Measurements from ENCODE around the gene NSG1.

NSG1 gene

GRCh38 chr4:4374388-4375098, 12.4 kb upstream of the NSG1 start:
- no peak for DNase-seq (ENCODE audit: low spot score)

- no peak for DNase-seq (ENCODE audit: low spot score)
These were observed 10.8 kb upstream of the NSG1 start for GRCh38 chr4:4376074-4376473.

GRCh38 chr4:4377191-4377590, 9.7 kb upstream of the NSG1 start:
- no peak for DNase-seq (ENCODE audit: low spot score)

GRCh38 chr4:4377732-4378460, 9.0 kb upstream of the NSG1 start:
- DNase-seq (ENCODE audit: low spot score) = no peak

GRCh38 chr4:4379540-4380087, 7.3 kb upstream of the NSG1 start:
- no peak for DNase-seq (ENCODE audit: low spot score)

- DNase-seq (ENCODE audit: low spot score) = no peak
These were observed 3.8 kb upstream of the NSG1 start for GRCh38 chr4:4383085-4383484.

- DNase-seq (ENCODE audit: low spot score) = no peak
These were observed 2.1 kb upstream of the NSG1 start for GRCh38 chr4:4384837-4385236.

- no peak for DNase-seq (ENCODE audit: low spot score)
These were observed 1.1 kb upstream of the NSG1 start for GRCh38 chr4:4385729-4386295.

GRCh38 chr4:4386296-4386735, 586 bp upstream of the NSG1 start:
- DNase-seq (ENCODE audit: low spot score) = no peak

- DNase-seq (ENCODE audit: low spot score) = no peak
These were observed 819 bp downstream of the NSG1 start for GRCh38 chr4:4387531-4388310.

GRCh38 chr4:4388311-4388790, 1.4 kb downstream of the NSG1 start:
- DNase-seq (ENCODE audit: low spot score) = no peak

- DNase-seq (ENCODE audit: low spot score) = no peak
These were observed 2.1 kb downstream of the NSG1 start for GRCh38 chr4:4388836-4389575.

- DNase-seq (ENCODE audit: low spot score) = no peak
These were observed 3.1 kb downstream of the NSG1 start for GRCh38 chr4:4390046-4390445.

- DNase-seq (ENCODE audit: low spot score) = no peak
These were observed 3.8 kb downstream of the NSG1 start for GRCh38 chr4:4390515-4391240.

- no peak for DNase-seq (ENCODE audit: low spot score)
These were observed 5.0 kb downstream of the NSG1 start for GRCh38 chr4:4391866-4392265.

- DNase-seq (ENCODE audit: low spot score) = no peak
These were observed 5.7 kb downstream of the NSG1 start for GRCh38 chr4:4392501-4393183.

GRCh38 chr4:4394644-4395043, 7.7 kb downstream of the NSG1 start:
- DNase-seq (ENCODE audit: low spot score) = no peak

- DNase-seq (ENCODE audit: low spot score) = no peak
These were observed 8.5 kb downstream of the NSG1 start for GRCh38 chr4:4395371-4395770.

GRCh38 chr4:4395849-4396627, 9.1 kb downstream of the NSG1 start:
- DNase-seq (ENCODE audit: low spot score) = no peak

All from AG08395 (cell line).